Measurements from ENCODE around the gene LSM14B. TPM values are rescaled to one million over a fixed set of nuclear protein-coding genes. Genes with fewer than 3 reads are reported as not detected.

LSM14B gene
- total RNA-seq, 2 donors from 2014 or later = 25.8 to 32.7 TPM

DNA sequence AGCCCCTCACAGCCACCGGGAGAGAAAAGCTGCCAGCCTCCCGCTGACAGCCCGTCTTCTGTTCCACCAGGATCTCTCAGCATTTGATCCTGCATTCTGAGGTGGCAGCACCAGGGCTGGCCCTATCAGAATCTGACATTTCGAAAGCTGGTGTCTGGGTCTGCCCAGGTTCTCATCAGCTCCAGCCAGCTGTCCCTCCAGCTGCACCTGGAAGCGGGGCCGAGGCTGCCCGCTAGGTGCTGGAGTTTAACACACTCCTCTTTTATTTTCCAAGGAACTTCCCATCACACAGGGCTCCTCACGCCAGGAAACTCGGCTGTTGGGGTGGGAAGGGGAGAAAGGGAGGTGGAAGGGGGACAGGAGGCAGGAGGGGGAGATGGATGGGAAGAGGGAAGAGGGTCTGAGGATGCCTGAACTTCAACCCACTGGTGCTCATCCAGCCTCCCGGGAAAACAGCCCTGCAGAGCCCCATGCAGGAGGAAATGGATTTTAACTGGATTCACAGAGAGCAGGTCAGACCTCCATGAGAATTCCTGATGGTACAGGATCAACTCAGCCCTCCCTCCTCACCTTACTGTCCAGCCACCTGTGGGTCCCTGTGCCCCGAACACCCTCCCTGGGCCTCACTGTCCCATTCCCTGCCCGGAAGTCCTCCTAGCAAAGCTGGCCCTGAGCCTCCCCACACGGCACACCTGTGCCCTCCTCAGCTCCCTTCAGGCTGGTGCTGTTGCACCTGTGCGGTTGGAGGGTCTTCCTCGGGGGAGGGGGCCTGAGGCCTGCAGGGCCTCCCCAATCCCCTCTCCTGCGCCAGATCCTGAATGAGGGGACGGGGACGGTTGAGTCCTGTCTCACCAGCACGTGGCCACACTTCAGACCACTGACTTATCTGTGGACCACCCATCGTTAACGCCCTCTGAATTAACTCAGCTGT is 3.9 kb upstream of the LSM14B start:
- H3K9me3 Mint-ChIP-seq = no peaks in the 10 kb centered on the region
- H3K36me3 Mint-ChIP-seq = no peaks in the 10 kb centered on the region
- no peak overlapping the region for H3K4me3 Mint-ChIP-seq
- no peaks in the 10 kb centered on the region for H3K27me3 Mint-ChIP-seq
- H3K27ac Mint-ChIP-seq = no peak overlapping the region
- ATAC-seq (no peak), DNase-seq (ENCODE audit: low spot score) (no peak)
- H3K4me1 Mint-ChIP-seq (ENCODE audit: low read depth in 2 of 2) = peaks cover 7 to 14% of the 10 kb centered on the region in 2 donors

DNA sequence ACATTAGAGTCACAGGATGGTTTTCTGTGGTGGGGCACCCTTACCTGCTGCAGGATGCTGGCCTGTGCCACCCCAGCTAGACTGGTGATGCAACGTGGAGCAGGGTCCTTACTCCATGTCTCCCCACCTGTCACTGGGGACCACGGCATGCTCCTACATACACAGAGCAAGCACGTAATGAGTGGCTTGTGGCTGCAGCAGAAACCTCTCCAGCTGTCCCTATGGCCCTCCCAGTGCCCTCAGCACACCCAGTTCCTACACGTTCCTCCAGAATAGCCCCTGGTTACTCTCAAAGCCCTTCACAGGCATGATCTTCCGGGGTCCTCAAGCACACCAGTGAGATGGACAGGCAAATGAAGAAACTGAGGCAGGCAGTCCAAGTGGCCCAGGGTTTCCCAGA is 3.2 kb upstream of the LSM14B start:
- Mint-ChIP-seq H3K4me3 (no peak overlapping the region), H3K36me3 (no peaks in the 10 kb centered on the region), H3K4me1 (ENCODE audit: low read depth in 2 of 2) (peaks cover 13 to 19% of the 10 kb centered on the region in 2 donors), H3K27ac (no peak overlapping the region), H3K9me3 (no peaks in the 10 kb centered on the region), H3K27me3 (no peaks in the 10 kb centered on the region)
- ATAC-seq = no peak
- DNase-seq (ENCODE audit: low spot score) = no peak

DNA sequence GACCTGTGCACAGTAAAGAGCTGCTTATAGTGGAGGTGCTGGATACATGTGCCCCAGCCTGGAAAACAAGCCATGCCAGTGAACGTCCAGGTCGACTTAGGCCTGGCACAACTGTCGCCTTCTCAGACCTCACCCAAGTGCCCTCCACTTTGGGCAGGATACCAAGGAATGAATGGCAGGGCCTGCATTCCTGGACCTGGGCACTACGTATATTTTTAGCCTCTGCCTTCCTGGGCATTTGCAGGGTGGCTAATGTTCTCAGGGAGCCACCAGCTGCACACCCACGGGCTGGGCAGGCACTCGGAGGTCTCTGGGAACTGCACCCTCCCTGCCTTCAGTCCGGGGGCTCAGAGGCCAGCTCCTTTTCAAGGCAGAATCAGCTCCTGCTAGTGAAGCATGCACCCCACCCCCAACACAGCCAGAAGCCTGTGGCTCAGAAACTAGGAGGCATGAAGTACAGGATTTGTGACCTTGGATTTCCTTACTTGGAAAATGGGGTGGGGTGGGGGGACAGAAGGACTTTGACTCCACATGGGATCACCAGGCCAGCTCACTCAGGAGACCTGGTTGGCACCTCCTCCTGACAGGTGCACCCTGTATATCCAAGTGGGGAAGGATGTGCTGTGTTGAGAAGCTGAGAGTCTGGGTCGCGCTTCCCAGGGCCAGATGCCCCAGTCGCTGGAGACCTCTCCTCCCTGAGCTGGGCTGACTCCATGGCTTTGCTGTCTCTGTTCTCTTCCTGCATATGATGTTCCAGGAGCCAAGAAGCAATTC is 2.5 kb upstream of the LSM14B start:
- H3K4me3 Mint-ChIP-seq = no peak overlapping the region
- no peak for DNase-seq (ENCODE audit: low spot score)
- peaks cover 17 to 25% of the 10 kb centered on the region in 2 donors for H3K4me1 Mint-ChIP-seq (ENCODE audit: low read depth in 2 of 2)
- H3K27me3 Mint-ChIP-seq = no peaks in the 10 kb centered on the region
- no peaks in the 10 kb centered on the region for H3K9me3 Mint-ChIP-seq
- H3K36me3 Mint-ChIP-seq = no peaks in the 10 kb centered on the region
- no peak for ATAC-seq
- H3K27ac Mint-ChIP-seq = peak overlapping the region in 1 of 2 donors; percentile 58

DNA sequence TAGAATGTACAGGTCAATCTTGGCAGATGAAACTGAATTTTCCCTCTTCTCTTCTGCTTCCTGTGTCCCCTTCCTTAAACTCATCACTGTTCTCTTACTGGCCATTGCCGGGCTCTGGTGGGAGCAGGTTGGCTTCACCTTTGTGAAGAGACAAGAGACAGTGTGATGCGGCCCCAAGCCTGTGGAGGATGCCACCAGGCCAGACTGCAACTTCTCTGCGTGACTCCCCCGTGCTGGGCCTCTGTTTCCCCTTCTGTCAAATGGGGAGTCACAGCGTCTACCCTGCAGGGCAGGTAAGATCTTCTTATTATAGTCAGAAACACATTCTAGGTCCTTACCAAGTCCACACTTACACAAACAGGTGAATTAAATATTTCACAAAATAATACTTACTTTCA is 1.9 kb upstream of the LSM14B start:
- Mint-ChIP-seq H3K4me1 (ENCODE audit: low read depth in 2 of 2) (peaks cover 17 to 25% of the 10 kb centered on the region in 2 donors), H3K27me3 (no peaks in the 10 kb centered on the region), H3K27ac (peak overlapping the region; percentile 18 to 58)

DNA sequence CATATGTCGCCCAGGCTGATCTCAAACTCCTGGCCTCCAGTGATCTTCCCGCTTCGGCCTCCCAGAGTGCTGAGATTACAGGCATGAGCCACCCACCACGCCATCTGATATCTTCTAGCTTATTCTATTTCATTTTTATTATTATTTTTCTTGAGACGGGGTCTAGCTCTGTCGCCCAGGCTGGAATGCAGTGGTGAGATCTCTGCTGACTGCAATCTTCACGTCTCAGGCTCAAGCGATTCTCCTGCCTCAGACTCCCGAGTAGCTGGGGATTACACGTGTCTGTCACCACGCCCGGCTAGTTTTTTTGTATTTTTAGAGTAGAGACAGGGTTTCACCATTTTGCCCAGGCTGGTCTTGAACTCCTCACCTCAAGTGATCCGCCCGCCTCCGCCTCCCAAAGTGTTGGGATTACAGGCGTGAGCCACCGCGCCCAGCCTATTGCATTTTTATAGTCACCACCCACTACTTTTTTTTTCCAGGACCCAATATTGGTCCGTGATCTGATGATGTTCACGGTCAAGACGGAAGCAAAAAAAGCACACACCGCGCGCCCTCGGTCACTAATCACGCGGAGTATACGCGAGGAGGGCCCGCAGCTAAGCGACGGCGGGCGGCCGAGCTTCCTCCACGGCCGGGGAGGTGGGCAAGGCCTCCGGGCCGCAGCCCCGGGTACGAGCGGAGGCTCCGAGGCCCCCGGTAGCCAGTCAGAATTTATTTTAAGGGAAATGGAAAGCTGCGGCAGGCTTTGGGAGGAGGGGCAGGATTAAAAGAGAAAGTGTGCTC is 1.1 kb upstream of the LSM14B start:
- H3K4me3 Mint-ChIP-seq = peak overlapping the region; percentile 87
- peak in 1 of 2 donors; percentile 1 for ATAC-seq
- H3K36me3 Mint-ChIP-seq = no peaks in the 10 kb centered on the region
- H3K27ac Mint-ChIP-seq = peak overlapping the region; percentile 48 to 58
- no peak for DNase-seq (ENCODE audit: low spot score)
- H3K4me1 Mint-ChIP-seq (ENCODE audit: low read depth in 2 of 2) = peaks cover 17 to 25% of the 10 kb centered on the region in 2 donors
- H3K27me3 Mint-ChIP-seq = no peaks in the 10 kb centered on the region
- H3K9me3 Mint-ChIP-seq = no peaks in the 10 kb centered on the region

More for the DNA sequence above, 1.9 kb upstream of the LSM14B start:
- Mint-ChIP-seq H3K9me3 (no peaks in the 10 kb centered on the region), H3K36me3 (no peaks in the 10 kb centered on the region), H3K4me3 (no peak overlapping the region)
- ATAC-seq (no peak), DNase-seq (ENCODE audit: low spot score) (no peak)

DNA sequence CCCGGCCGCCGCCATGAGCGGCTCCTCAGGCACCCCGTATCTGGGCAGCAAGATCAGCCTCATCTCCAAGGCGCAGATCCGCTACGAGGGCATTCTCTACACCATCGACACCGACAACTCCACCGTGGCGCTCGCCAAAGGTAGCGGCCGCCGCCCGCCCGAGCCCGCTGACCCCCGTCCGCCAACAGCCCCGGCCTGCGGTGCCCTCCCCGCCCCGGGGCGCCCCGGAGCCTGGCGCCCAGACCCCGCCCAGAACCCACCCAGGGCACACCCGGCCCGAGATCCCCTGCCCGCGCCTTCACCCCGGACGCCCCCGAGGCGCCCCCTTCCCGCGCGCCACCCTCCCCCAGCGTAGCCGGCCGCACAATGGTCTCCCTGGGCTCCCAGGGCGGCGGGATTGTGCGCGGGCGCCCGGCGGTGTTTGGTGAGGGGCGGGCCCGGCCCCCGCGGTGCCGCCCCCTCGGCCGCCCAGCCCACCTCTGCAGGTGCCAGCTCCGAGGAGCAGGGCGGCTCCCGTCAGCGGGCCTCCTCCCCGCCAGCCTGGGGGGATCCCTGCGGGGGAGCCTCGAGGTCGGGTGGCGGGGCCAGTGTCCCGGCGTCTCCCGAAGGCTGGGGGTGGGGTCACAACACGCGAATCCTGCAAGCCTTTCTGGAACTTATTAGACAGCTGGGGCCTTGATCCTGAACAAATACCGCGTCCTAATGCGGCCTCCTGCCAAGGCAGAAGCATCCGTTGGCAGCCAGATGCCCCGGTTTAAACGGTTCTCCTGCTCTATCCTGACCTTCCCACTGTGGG is 577 bp downstream of the LSM14B start:
- H3K27me3 Mint-ChIP-seq = no peaks in the 10 kb centered on the region
- peak; percentile 0 to 1 for ATAC-seq
- H3K27ac Mint-ChIP-seq = no peak overlapping the region
- H3K36me3 Mint-ChIP-seq = peaks cover 6% of the 10 kb centered on the region
- H3K4me1 Mint-ChIP-seq (ENCODE audit: low read depth in 2 of 2) = peaks cover 21% of the 10 kb centered on the region in 2 donors
- DNase-seq (ENCODE audit: low spot score) = peak; percentile 69
- H3K4me3 Mint-ChIP-seq = peak overlapping the region; percentile 82
- no peaks in the 10 kb centered on the region for H3K9me3 Mint-ChIP-seq

DNA sequence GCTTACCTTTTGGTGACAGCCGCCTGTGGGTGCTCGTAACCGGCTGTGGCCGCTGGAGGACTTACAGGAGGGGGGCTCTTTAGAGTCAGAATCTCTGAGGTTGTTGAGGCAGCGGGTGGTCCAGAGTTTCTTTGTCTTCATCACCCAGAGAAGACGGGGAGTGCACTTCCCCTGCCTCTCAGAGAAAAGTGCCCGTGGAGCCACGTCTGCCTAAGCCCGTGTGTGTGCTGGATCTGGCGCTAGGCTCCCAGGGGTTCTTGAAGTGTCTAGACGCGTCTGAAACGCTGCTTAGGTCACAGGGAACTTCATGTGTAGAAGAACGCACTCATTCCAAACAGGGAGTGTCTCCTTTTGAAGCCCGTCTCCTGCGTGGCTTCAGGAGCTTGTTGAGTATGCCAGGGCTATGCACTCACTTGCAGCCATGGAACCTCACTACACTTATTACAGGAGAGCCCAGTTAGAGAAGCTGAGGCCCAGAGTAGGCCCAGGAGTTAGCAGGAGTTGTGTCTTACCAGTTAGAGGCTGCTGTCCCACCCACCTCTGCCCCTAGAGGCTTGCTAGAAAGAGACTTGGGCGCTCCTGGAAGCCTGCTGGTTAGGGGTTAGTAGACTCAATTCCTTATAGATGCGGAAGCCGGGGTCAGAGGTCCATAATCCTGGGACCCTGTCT is 1.3 kb downstream of the LSM14B start:
- Mint-ChIP-seq H3K4me3 (peak overlapping the region; percentile 82), H3K27me3 (no peaks in the 10 kb centered on the region), H3K27ac (no peak overlapping the region), H3K36me3 (peaks cover 13% of the 10 kb centered on the region), H3K4me1 (ENCODE audit: low read depth in 2 of 2) (peaks cover 21 to 23% of the 10 kb centered on the region in 2 donors), H3K9me3 (no peaks in the 10 kb centered on the region)
- DNase-seq (ENCODE audit: low spot score) (no peak), ATAC-seq (no peak)

DNA sequence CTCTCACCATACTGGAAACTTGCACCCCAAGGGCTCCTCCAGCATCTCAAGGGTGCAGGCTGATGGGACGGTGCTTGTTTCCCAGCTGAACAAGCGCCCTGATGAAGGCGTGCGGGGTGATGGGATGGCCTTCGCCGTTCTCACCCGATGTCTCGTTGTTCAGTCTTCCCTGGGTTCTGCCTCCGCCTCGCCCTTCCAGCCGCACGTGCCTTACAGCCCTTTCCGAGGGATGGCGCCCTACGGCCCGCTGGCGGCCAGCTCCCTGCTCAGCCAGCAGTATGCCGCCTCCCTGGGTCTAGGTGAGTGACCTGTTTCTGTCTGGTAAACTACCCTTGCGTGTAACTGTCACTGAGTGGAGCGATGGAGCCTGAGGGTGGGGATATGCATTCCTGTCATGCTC is 3.9 kb downstream of the LSM14B start:
- H3K9me3 Mint-ChIP-seq = no peaks in the 10 kb centered on the region
- peaks cover 18 to 19% of the 10 kb centered on the region in 2 donors for H3K4me1 Mint-ChIP-seq (ENCODE audit: low read depth in 2 of 2)
- ATAC-seq (no peak), DNase-seq (ENCODE audit: low spot score) (no peak)
- no peak overlapping the region for H3K27ac Mint-ChIP-seq
- H3K27me3 Mint-ChIP-seq = no peaks in the 10 kb centered on the region
- peaks cover 17% of the 10 kb centered on the region for H3K36me3 Mint-ChIP-seq
- H3K4me3 Mint-ChIP-seq = no peak overlapping the region

DNA sequence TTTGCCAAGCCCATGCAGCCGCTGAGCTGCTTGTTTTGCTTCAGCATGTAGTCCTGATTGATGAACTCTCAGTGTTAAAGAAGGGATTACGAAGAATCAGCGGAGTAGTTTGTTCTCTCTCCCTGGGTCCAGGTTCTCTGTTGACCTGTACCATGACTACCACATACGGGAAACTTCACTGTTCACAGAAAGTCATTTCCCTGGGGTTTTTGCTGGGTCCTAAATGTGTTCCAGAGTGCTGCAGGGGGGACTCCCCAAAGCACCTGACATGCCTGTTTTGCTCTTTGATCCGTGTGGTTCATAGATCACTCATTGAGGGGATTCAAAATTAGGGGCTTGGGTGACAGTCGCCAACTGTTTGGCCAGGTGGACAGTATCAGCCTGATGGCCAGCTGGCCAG is 5.5 kb downstream of the LSM14B start:
- peaks cover 25 to 26% of the 10 kb centered on the region in 2 donors for H3K4me1 Mint-ChIP-seq (ENCODE audit: low read depth in 2 of 2)
- no peak overlapping the region for H3K4me3 Mint-ChIP-seq
- ATAC-seq (no peak), DNase-seq (ENCODE audit: low spot score) (no peak)
- peaks cover 17% of the 10 kb centered on the region for H3K36me3 Mint-ChIP-seq
- no peak overlapping the region for H3K27ac Mint-ChIP-seq
- H3K9me3 Mint-ChIP-seq = no peaks in the 10 kb centered on the region
- H3K27me3 Mint-ChIP-seq = no peaks in the 10 kb centered on the region

DNA sequence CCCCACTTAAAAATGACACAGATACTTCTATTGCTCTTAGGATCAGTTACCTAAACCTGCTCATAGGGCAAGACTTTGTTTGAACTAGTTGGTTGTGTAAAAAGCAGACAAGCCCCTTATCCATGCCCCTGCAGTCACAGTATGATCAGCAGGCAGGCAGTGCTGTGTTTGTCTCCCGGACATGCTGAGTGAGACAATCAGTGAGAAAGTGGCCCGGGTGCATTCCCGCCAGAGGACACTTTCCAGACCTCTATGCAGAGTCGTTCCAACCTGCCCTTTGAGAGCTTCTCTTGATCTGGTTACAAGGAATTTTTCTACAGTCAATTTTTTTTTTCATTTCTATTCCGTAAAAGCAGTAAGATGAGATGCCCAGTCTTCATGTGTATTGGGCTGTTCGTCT is 6.2 kb downstream of the LSM14B start:
- no peak overlapping the region for H3K27ac Mint-ChIP-seq
- no peak overlapping the region for H3K4me3 Mint-ChIP-seq
- H3K36me3 Mint-ChIP-seq = peaks cover 17% of the 10 kb centered on the region
- H3K9me3 Mint-ChIP-seq = no peaks in the 10 kb centered on the region
- H3K4me1 Mint-ChIP-seq (ENCODE audit: low read depth in 2 of 2) = peaks cover 22 to 26% of the 10 kb centered on the region in 2 donors
- no peaks in the 10 kb centered on the region for H3K27me3 Mint-ChIP-seq
- no peak for DNase-seq (ENCODE audit: low spot score)
- ATAC-seq = no peak

DNA sequence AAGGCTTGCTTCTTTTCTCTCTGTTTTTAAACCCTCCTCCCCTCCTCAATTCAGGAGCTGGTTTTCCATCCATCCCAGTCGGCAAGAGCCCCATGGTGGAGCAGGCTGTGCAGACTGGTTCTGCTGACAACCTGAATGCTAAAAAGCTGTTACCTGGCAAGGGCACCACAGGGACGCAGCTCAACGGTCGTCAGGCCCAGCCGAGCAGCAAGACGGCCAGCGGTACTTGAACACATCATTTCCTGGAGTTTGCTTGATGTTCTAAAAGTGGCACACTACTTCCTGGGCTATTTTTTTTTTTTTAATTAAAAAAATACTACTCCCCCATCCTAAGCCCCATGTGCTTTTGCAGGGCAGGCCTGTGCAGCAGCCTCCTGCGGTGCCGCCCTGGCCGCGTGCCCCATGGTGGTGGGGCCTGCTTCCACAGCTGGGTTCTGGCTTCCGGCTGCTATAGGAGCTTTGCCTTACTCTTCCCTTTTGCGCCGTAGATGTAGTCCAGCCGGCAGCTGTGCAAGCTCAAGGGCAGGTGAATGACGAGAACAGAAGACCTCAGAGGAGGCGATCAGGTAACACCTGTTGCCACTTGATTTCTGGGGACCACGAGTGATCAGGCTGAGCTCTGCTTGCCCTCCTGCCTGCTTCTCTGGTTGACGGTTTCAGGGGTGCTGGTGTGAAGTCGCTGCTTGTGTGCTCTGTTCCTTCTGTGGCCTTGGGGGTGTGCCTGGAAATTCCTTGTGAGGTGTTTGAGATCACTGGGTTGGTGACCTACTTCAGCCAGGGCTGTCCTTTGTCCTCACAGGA is 7.7 kb downstream of the LSM14B start:
- Mint-ChIP-seq H3K36me3 (peaks cover 17% of the 10 kb centered on the region), H3K4me1 (ENCODE audit: low read depth in 2 of 2) (peaks cover 13 to 16% of the 10 kb centered on the region in 2 donors), H3K27ac (no peak overlapping the region), H3K4me3 (no peak overlapping the region), H3K9me3 (no peaks in the 10 kb centered on the region), H3K27me3 (no peaks in the 10 kb centered on the region)
- DNase-seq (ENCODE audit: low spot score) = no peak
- no peak for ATAC-seq
